ENCODE results near the gene MEIS2. TPM values are rescaled to one million over a fixed set of nuclear protein-coding genes. Genes with fewer than 3 reads are reported as not detected.

MEIS2 gene
- total RNA-seq, 1 donor from 2014 or later, result 58.5 TPM

- H3K27me3 Mint-ChIP-seq (ENCODE audit: low read depth), result peaks cover 95% of the 10 kb centered on the region
- H3K4me1 Mint-ChIP-seq, result peaks cover 56% of the 10 kb centered on the region
- no peaks in the 10 kb centered on the region for H3K9me3 Mint-ChIP-seq
These were observed 2.2 kb upstream of the MEIS2 start for GRCh38 chr15:37102305-37103162.

GRCh38 chr15:37101980-37102304, 1.6 kb upstream of the MEIS2 start:
- H3K9me3 Mint-ChIP-seq, result no peaks in the 10 kb centered on the region
- peaks cover 4% of the 10 kb centered on the region for H3K36me3 Mint-ChIP-seq (ENCODE audit: low read depth)
- H3K27me3 Mint-ChIP-seq (ENCODE audit: low read depth), result peaks cover 95% of the 10 kb centered on the region
- peak overlapping the region; percentile 98 for H3K27ac Mint-ChIP-seq (ENCODE audit: unreplicated experiment)
- DNase-seq (ENCODE audit: low read depth, low spot score), result no peak
- TF ChIP-seq, protein P1, sequence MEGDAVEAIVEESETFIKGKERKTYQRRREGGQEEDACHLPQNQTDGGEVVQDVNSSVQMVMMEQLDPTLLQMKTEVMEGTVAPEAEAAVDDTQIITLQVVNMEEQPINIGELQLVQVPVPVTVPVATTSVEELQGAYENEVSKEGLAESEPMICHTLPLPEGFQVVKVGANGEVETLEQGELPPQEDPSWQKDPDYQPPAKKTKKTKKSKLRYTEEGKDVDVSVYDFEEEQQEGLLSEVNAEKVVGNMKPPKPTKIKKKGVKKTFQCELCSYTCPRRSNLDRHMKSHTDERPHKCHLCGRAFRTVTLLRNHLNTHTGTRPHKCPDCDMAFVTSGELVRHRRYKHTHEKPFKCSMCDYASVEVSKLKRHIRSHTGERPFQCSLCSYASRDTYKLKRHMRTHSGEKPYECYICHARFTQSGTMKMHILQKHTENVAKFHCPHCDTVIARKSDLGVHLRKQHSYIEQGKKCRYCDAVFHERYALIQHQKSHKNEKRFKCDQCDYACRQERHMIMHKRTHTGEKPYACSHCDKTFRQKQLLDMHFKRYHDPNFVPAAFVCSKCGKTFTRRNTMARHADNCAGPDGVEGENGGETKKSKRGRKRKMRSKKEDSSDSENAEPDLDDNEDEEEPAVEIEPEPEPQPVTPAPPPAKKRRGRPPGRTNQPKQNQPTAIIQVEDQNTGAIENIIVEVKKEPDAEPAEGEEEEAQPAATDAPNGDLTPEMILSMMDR (conservative IDR thresholded peaks at IDR 0.05), result no peak
- H3K4me1 Mint-ChIP-seq, result peaks cover 58% of the 10 kb centered on the region
- H3K4me3 Mint-ChIP-seq, result peak overlapping the region; percentile 99

More at GRCh38 chr15:37102305-37103162, 2.2 kb upstream of the MEIS2 start:
- Mint-ChIP-seq H3K4me3 (peak overlapping the region; percentile 99), H3K36me3 (ENCODE audit: low read depth) (peaks cover 3% of the 10 kb centered on the region), H3K27ac (ENCODE audit: unreplicated experiment) (peak overlapping the region; percentile 44)
- TF ChIP-seq, protein P1 (conservative IDR thresholded peaks at IDR 0.05), result no peak
- DNase-seq (ENCODE audit: low read depth, low spot score), result no peak

- no peak for DNase-seq (ENCODE audit: low read depth, low spot score)
- TF ChIP-seq, protein P1 (conservative IDR thresholded peaks at IDR 0.05), result no peak
- Mint-ChIP-seq H3K9me3 (no peaks in the 10 kb centered on the region), H3K27ac (ENCODE audit: unreplicated experiment) (peak overlapping the region; percentile 98), H3K4me1 (peaks cover 58% of the 10 kb centered on the region), H3K4me3 (peak overlapping the region; percentile 99), H3K36me3 (ENCODE audit: low read depth) (peaks cover 8% of the 10 kb centered on the region), H3K27me3 (ENCODE audit: low read depth) (peaks cover 95% of the 10 kb centered on the region)
These were observed 542 bp upstream of the MEIS2 start for GRCh38 chr15:37100966-37101215.

DNA sequence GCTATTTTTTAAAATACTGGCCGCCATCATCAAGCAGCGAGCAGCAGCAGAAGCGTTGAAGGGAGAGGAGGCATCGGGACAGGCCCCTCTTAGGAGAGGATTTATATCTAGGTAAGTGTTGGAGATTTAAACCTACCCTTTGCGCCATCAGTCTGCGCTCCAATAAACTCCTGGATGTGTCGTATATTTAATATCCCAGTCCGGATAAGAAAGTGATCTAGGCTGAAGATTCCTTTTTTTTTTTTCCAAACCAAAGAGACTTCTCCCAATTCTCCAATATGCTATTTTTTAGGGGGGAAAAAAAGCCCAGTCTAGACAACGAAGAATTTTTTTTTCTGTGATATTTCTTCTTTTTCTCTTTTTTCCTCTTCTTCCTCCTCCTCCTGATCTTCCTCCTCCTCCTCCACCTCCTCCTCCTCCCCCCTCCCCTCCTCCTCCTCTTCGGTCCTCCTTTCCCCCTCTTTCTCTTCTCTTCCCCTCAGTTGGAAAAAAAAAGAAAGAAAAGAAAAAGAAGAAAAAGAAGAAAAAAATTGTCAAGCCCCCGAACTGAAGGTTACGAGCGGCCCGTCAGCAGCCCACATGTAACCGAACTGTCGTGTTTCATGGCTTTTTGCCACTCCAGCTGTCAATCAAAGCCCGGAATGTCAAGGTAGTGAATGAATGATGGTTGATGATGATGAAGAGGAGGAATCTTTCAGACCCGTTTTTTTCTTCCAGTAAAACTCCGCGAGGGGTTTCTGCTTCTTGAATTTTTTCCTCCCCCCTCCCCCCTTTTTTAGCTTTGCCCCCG, 835 bp downstream of the MEIS2 start:
- TF ChIP-seq, protein P1 (conservative IDR thresholded peaks at IDR 0.05), result no peak
- H3K27ac Mint-ChIP-seq (ENCODE audit: unreplicated experiment), result peak overlapping the region; percentile 98
- H3K36me3 Mint-ChIP-seq (ENCODE audit: low read depth), result peaks cover 12% of the 10 kb centered on the region
- no peaks in the 10 kb centered on the region for H3K9me3 Mint-ChIP-seq
- peak overlapping the region; percentile 99 for H3K4me3 Mint-ChIP-seq
- H3K4me1 Mint-ChIP-seq, result peaks cover 61% of the 10 kb centered on the region
- peaks cover 92% of the 10 kb centered on the region for H3K27me3 Mint-ChIP-seq (ENCODE audit: low read depth)
- DNase-seq (ENCODE audit: low read depth, low spot score), result no peak

- TF ChIP-seq, protein P1 (conservative IDR thresholded peaks at IDR 0.05), result no peak
- Mint-ChIP-seq H3K4me1 (peaks cover 61% of the 10 kb centered on the region), H3K27ac (ENCODE audit: unreplicated experiment) (peak overlapping the region; percentile 98), H3K9me3 (no peaks in the 10 kb centered on the region), H3K36me3 (ENCODE audit: low read depth) (peaks cover 14% of the 10 kb centered on the region), H3K4me3 (peak overlapping the region; percentile 99), H3K27me3 (ENCODE audit: low read depth) (peaks cover 92% of the 10 kb centered on the region)
- DNase-seq (ENCODE audit: low read depth, low spot score), result no peak
These were observed 1.7 kb downstream of the MEIS2 start for GRCh38 chr15:37098468-37099318.

Measured in neural crest cell (in vitro differentiated cells).